GM23338 (cell line): Measurements from ENCODE around the gene PKHD1. TPM values are rescaled to one million over a fixed set of nuclear protein-coding genes. Genes with fewer than 3 reads are reported as not detected.

ENCODE experiments used
- ATAC-seq: fragments of 200-7000 bp; cut with Tn5 transposase; 3 replicates; pipeline ENCODE4 v1.9.1; 2020
- DNase-seq: peaks from one replicate; pipeline ENCODE4 v3.0.0-alpha.2; 2015; ENCODE audit warnings: low spot score
- H2AFZ ChIP-seq: fragments of 200-600 bp; sonication (generic); 2 replicates; pipeline ENCODE4 v1.8.0; 2016; ENCODE audit warnings: antibody characterized with exemption, mild to moderate bottlenecking, moderate library complexity
- H3F3A ChIP-seq: fragments of 200-600 bp; sonication (generic); replicated peaks from 2 replicates; pipeline ENCODE4 v1.8.0; 2017; ENCODE audit warnings: antibody characterized with exemption, mixed run types, low read depth
- H3K27ac ChIP-seq: fragments of 200-600 bp; sonication (generic); 2 replicates; pipeline ENCODE4 v1.6.1; 2016; ENCODE audit warnings: low read depth
- H3K27me3 ChIP-seq: fragments of 200-600 bp; sonication (generic); 2 replicates; pipeline ENCODE4 v1.8.0; 2016; ENCODE audit warnings: mild to moderate bottlenecking, mixed run types, moderate library complexity; ENCODE audit not compliant: insufficient read depth
- H3K36me3 ChIP-seq: fragments of 200-600 bp; sonication (generic); 2 replicates; pipeline ENCODE4 v1.8.0; 2016; ENCODE audit warnings: mild to moderate bottlenecking; ENCODE audit not compliant: insufficient read depth
- H3K4me1 ChIP-seq: fragments of 200-600 bp; sonication (generic); 2 replicates; pipeline ENCODE4 v1.8.0; 2016; ENCODE audit warnings: mild to moderate bottlenecking, moderate library complexity; ENCODE audit not compliant: insufficient read depth
- H3K4me2 ChIP-seq: fragments of 200-600 bp; sonication (generic); 2 replicates; pipeline ENCODE4 v1.7.1; 2017; ENCODE audit warnings: mixed run types
- H3K4me3 ChIP-seq: fragments of 200-600 bp; sonication (generic); 2 replicates; pipeline ENCODE4 v1.6.1; 2016; ENCODE audit warnings: mixed run types
- H3K79me2 ChIP-seq: fragments of 200-600 bp; sonication (generic); replicated peaks from 2 replicates; pipeline ENCODE4 v1.8.0; 2017; ENCODE audit warnings: mild to moderate bottlenecking; ENCODE audit not compliant: insufficient read depth
- H3K9me2 ChIP-seq: fragments of 200-600 bp; sonication (generic); 2 replicates; pipeline ENCODE4 v1.8.0; 2017; ENCODE audit not compliant: insufficient read depth
- H4K20me1 ChIP-seq: fragments of 200-600 bp; sonication (generic); replicated peaks from 2 replicates; pipeline ENCODE4 v1.8.0; 2017; ENCODE audit warnings: mild to moderate bottlenecking; ENCODE audit not compliant: insufficient read depth
- H3K27ac Mint-ChIP-seq: 2 replicates; pipeline ENCODE4 v1.8.0; 2020; ENCODE audit warnings: inconsistent platforms, mild to moderate bottlenecking, moderate library complexity, mixed read lengths
- H3K27me3 Mint-ChIP-seq: 3 replicates; pipeline ENCODE4 v1.8.0; 2022; ENCODE audit warnings: low read depth, mild to moderate bottlenecking, moderate library complexity, mixed read lengths, inconsistent platforms; ENCODE audit not compliant: insufficient read depth, poor library complexity
- H3K36me3 Mint-ChIP-seq: 3 replicates; pipeline ENCODE4 v1.8.0; 2021; ENCODE audit warnings: low read depth, mild to moderate bottlenecking, inconsistent platforms, moderate library complexity, mixed read lengths
- H3K4me1 Mint-ChIP-seq: 3 replicates; pipeline ENCODE4 v1.8.0; 2020; ENCODE audit warnings: mild to moderate bottlenecking, inconsistent platforms, mixed read lengths
- H3K4me3 Mint-ChIP-seq: 3 replicates; pipeline ENCODE4 v1.8.0; 2021; ENCODE audit warnings: moderate library complexity, mild to moderate bottlenecking, inconsistent platforms, mixed read lengths
- H3K9me3 Mint-ChIP-seq: 3 replicates; pipeline ENCODE4 v1.8.0; 2020; ENCODE audit warnings: moderate library complexity, mild to moderate bottlenecking, inconsistent platforms, mixed read lengths
- CREB1 ChIP-seq: fragments of 250-450 bp; sonication (Bioruptor Pico); IDR thresholded peaks from 2 replicates; pipeline ENCODE4 v1.5.0; 2020; ENCODE audit warnings: low read depth, mild to moderate bottlenecking, moderate library complexity
- CTCF ChIP-seq, 2 experiments: fragments of 200-600 bp in 1 of 2; sonication (generic) in 1 of 2; conservative IDR thresholded peaks; 2 replicates each; pipeline versions ENCODE4 v1.5.1 to v1.6.1; 2016 to 2017; ENCODE audit warnings: antibody characterized with exemption in 2 of 2, low read depth in 2 of 2, mild to moderate bottlenecking in 2 of 2, moderate library complexity in 1 of 2
- ETS1 ChIP-seq: IDR thresholded peaks from 2 replicates; pipeline ENCODE4 v1.6.1; 2016; ENCODE audit warnings: antibody characterized with exemption
- EZH2 ChIP-seq: fragments of 200-600 bp; sonication (generic); IDR thresholded peaks from one replicate; pipeline ENCODE4 v1.8.0; 2017; ENCODE audit warnings: antibody characterized with exemption, mild to moderate bottlenecking, low read depth; ENCODE audit not compliant: unreplicated experiment
- EZH2phosphoT487 ChIP-seq: fragments of 200-600 bp; sonication (generic); IDR thresholded peaks from one replicate; pipeline ENCODE4 v1.8.1; 2018; ENCODE audit warnings: antibody characterized with exemption; ENCODE audit not compliant: unreplicated experiment
- JUNB ChIP-seq: IDR thresholded peaks from one replicate; pipeline ENCODE4 v1.6.1; 2016; ENCODE audit warnings: antibody characterized with exemption; ENCODE audit not compliant: unreplicated experiment
- NANOG ChIP-seq: IDR thresholded peaks from 2 replicates; pipeline ENCODE4 v1.6.1; 2016; ENCODE audit warnings: antibody characterized with exemption, borderline replicate concordance
- POLR2AphosphoS5 ChIP-seq: IDR thresholded peaks from 2 replicates; pipeline ENCODE4 v1.6.1; 2016; ENCODE audit warnings: antibody characterized with exemption, low read depth
- REST ChIP-seq: IDR thresholded peaks from one replicate; pipeline ENCODE4 v1.6.1; 2018; ENCODE audit warnings: antibody characterized with exemption; ENCODE audit not compliant: unreplicated experiment
- STAT1 ChIP-seq: IDR thresholded peaks from one replicate; pipeline ENCODE4 v1.6.1; 2016; ENCODE audit warnings: antibody characterized with exemption; ENCODE audit not compliant: unreplicated experiment
- ZNF114 ChIP-seq: fragments of 250-450 bp; sonication (Bioruptor Pico); IDR thresholded peaks from 2 replicates; pipeline ENCODE4 v1.5.0; 2020; ENCODE audit warnings: mild to moderate bottlenecking, moderate library complexity
- ZNF331 ChIP-seq: fragments of 250-450 bp; sonication (Bioruptor Pico); IDR thresholded peaks from 2 replicates; pipeline ENCODE4 v1.5.0; 2020; ENCODE audit warnings: low read depth, mild to moderate bottlenecking, moderate library complexity
- ZNF462 ChIP-seq: fragments of 250-450 bp; sonication (Bioruptor Pico); IDR thresholded peaks from 2 replicates; pipeline ENCODE4 v1.5.0; 2020; ENCODE audit warnings: mild to moderate bottlenecking, moderate library complexity
- polyA plus RNA-seq: library from polyadenylated mRNA; unstranded; fragments of >200 nt; fragmentation: Nextera tagmentation; extraction: Ambion mirVana; gene quantifications from 2 replicates; pipeline ENCODE4 v1.2.1, GENCODE V29; 2016
- total RNA-seq: library from RNA; depleted of rRNA; stranded (reverse); fragments of >200 nt; shearing (Covaris generic); gene quantifications from 2 replicates; pipeline ENCODE4 v1.2.3, GENCODE V29; 2014

PKHD1 gene
- total and polyA plus RNA-seq, 2 experiments from 2014 or later = 0.03 to 0.07 TPM

GRCh38 chr6:52135217-52135616, 47.8 kb upstream of the PKHD1 start:
- no peaks in the 10 kb centered on the region for H3K36me3 ChIP-seq
- Mint-ChIP-seq H3K4me1 (peaks cover 28% of the 10 kb centered on the region), H3K27me3 (peaks cover 2% of the 10 kb centered on the region), H3K4me3 (no peak overlapping the region), H3K27ac (no peak overlapping the region), H3K36me3 (no peaks in the 10 kb centered on the region), H3K9me3 (no peaks in the 10 kb centered on the region)
- peak; percentile 11 for DNase-seq
- no peak for ATAC-seq
- H3K27me3 ChIP-seq = no peaks in the 10 kb centered on the region
- H2AFZ ChIP-seq = no peak overlapping the region
- no peak overlapping the region for H3K4me2 ChIP-seq
- H4K20me1 ChIP-seq = no peaks in the 10 kb centered on the region
- H3K79me2 ChIP-seq = no peaks in the 10 kb centered on the region
- peaks cover 15% of the 10 kb centered on the region for H3K4me1 ChIP-seq
- TF ChIP-seq NANOG (no peak), EZH2 (no peak), STAT1 (no peak), CTCF (conservative IDR thresholded peaks at IDR 0.05; ENCODE audit: low read depth in 2 of 2) (no peak), JUNB (no peak), ETS1 (no peak), ZNF331 (CRISPR knock-in tag) (no peak), EZH2phosphoT487 (no peak), ZNF462 (CRISPR knock-in tag) (no peak), CREB1 (CRISPR knock-in tag) (no peak), REST (no peak), POLR2AphosphoS5 (no peak), ZNF114 (CRISPR knock-in tag) (no peak)
- no peak overlapping the region for H3K4me3 ChIP-seq
- no peaks in the 10 kb centered on the region for H3F3A ChIP-seq
- no peaks in the 10 kb centered on the region for H3K9me2 ChIP-seq
- no peak overlapping the region for H3K27ac ChIP-seq
